ENCODE data around the gene GSG1L.

The GSG1L gene

DNA sequence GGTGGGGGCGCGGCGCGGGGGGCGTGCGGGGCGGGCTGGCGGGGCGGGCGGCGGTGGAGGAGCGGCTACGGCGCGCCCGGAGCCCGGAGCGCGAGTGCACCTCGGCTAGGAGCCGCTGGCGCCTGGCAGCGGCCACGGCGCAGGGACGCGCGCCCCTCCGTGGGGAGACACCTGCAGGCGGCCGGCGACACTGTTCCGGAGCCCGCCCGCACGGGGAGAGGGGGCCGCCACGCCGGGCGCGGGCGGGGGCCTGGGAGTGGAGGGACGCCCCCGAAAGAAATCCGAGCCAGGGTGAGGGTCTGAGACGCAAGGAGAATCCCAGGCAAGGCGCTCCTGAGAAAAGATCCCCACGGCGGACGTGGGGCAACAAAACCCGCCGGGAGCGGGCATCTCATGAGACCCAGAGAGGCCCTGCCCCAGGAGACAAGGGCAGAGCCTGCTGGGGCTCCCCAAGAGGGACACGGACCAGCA, at the start of gene GSG1L:
GSG1L (minus strand) TSS at position 124 of the 471 bp plus-strand sequence. CDS start 290 bp downstream, outside the sequence.
- TF ChIP-seq, protein P1, sequence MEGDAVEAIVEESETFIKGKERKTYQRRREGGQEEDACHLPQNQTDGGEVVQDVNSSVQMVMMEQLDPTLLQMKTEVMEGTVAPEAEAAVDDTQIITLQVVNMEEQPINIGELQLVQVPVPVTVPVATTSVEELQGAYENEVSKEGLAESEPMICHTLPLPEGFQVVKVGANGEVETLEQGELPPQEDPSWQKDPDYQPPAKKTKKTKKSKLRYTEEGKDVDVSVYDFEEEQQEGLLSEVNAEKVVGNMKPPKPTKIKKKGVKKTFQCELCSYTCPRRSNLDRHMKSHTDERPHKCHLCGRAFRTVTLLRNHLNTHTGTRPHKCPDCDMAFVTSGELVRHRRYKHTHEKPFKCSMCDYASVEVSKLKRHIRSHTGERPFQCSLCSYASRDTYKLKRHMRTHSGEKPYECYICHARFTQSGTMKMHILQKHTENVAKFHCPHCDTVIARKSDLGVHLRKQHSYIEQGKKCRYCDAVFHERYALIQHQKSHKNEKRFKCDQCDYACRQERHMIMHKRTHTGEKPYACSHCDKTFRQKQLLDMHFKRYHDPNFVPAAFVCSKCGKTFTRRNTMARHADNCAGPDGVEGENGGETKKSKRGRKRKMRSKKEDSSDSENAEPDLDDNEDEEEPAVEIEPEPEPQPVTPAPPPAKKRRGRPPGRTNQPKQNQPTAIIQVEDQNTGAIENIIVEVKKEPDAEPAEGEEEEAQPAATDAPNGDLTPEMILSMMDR (conservative IDR thresholded peaks at IDR 0.05; ENCODE audit: low read depth, low read length) = no peak
- H3K4me3 ChIP-seq (ENCODE audit: low read length) = no peak within 1 kb of the TSS

DNA sequence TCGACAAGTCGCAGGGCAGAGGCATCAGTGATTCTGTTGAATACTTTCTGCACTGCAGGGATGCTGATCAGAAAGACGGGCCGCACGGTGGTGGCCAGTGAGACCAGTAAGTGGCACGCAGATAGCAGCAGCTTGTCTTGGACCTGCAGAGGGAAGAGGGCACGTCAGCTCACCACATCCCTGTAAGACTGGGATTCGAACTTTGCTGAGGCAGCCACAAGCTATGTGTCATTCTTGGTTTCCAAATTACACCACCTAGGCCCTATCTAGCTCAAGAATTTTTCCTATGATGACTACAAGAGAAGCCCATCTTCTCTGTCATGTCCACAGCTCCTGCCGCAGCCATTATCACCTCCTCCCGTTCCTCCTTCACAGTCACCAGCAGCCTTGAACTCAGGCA, 49.4 kb upstream of the GSG1L start:
- DNase-seq (ENCODE audit: low read depth) = no peak
- TF ChIP-seq, protein P1 (conservative IDR thresholded peaks at IDR 0.05; ENCODE audit: low read depth, low read length) = no peak
- no peak overlapping the region for H3K4me3 ChIP-seq (ENCODE audit: low read length)

More for the DNA sequence above, at the start of gene GSG1L:
- DNase-seq (ENCODE audit: low read depth) = no peak

DNA sequence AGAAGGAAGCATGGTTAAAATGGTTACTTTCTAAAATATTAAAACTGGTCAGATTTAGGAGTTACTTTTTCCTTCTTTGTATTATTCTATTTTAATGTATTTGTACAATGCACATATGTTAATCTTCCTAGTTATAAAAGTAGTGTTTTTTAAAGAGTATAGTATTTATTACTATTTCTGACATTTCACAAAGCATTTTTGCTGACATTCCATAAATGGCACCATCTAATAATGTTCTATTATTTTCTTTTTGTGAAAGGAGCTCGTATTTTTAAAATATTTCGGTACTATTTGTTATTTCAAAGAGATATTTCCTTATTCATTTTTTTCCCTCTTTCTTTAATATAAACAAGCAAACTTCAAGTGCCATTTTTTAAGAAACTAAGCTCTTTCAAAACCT, 47.5 kb upstream of the GSG1L start:
- no peak overlapping the region for H3K4me3 ChIP-seq (ENCODE audit: low read length)
- TF ChIP-seq, protein P1 (conservative IDR thresholded peaks at IDR 0.05; ENCODE audit: low read depth, low read length) = no peak
- DNase-seq (ENCODE audit: low read depth) = no peak

DNA sequence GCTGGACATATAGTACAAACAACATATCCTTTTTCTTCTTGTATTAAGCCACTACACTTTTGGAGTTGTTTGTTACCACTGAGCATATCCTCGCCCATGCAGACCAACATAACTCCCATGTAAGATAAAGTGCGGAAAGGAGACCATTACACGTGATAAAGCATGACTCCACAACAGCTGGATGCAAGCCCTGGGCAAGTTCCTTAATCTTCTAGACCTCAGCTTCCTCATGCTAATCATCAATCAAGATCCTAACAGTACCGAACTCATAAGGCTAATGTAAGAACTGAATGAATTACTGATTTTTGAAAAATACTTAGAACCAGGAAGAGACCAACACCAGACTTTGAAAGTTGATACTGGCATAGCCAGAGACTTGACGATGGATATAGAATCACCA, 47.0 kb upstream of the GSG1L start:
- no peak overlapping the region for H3K4me3 ChIP-seq (ENCODE audit: low read length)
- no peak for DNase-seq (ENCODE audit: low read depth)
- TF ChIP-seq, protein P1 (conservative IDR thresholded peaks at IDR 0.05; ENCODE audit: low read depth, low read length) = no peak

DNA sequence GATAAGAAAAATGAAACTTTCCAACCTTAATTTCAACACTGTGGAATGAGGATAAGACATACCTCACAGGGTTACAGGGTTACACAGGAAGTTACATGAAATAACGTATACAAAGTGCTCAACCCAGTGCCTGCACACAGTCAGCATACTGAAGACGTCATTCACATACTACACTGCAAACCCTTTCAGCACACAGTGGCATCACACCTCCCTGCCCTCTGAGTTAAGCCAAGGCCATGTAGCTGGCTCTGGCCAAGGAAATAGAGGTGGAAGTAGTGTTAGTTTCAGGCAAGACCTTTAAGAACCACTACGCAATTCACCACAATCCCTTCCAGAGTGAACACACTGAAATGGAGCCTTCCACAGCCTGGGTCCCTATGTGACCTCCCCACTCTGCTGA, 46.6 kb upstream of the GSG1L start:
- no peak overlapping the region for H3K4me3 ChIP-seq (ENCODE audit: low read length)
- TF ChIP-seq, protein P1 (conservative IDR thresholded peaks at IDR 0.05; ENCODE audit: low read depth, low read length) = no peak
- DNase-seq (ENCODE audit: low read depth) = no peak

DNA sequence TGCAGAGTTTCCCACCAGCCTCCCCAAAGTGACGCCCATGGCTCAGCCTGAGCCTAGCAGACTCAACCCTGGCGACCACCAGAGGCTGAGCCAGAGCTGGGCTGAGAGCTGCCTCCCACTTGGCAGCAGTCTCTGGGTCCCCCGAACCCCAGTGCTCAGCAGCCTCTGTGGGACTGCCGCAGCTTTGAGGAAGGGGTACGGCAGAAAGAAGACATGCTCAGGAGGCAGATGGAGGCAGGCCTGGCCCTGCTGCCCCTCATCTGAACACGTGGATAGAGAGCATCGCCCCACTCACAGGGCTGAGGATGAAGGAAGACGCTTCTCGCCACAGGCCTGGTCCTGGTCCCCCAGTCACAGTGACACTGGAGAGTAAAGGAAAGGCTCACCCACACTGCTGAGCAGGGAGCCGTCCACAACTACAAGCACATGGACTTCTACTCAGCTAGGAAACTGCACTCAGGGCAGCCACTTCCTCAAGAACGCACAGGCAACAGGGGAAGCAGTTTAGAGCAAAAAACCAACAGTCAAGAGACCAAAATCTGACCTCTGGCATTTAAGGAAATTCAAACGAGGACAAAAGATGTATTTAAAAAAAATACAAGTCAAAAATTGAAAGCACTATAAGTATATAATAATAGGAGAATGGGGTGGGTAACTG, 45.2 kb upstream of the GSG1L start:
- TF ChIP-seq, protein P1 (conservative IDR thresholded peaks at IDR 0.05; ENCODE audit: low read depth, low read length) = no peak
- no peak for DNase-seq (ENCODE audit: low read depth)
- no peak overlapping the region for H3K4me3 ChIP-seq (ENCODE audit: low read length)

DNA sequence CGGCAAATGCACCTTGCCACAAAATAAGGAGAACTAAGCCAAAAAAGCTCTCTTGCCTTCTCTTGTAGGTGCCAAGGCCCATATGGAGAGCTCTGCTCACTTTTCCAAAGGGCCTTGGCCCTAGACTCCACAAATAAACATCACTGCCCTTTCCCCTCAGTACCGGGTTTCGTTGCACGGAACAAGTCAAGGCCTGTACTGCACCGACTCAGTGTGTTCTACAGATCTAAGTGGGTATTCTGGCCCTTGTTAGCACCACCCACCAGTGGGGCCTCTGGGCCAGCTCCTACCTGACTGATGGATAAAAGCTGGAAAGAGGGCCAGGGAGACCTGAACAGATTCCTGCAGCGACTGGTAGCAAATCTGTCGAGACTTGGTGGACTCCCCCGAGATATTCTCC, 43.7 kb upstream of the GSG1L start:
- TF ChIP-seq, protein P1 (conservative IDR thresholded peaks at IDR 0.05; ENCODE audit: low read depth, low read length) = no peak
- DNase-seq (ENCODE audit: low read depth) = no peak
- H3K4me3 ChIP-seq (ENCODE audit: low read length) = no peak overlapping the region

All from retinal pigment epithelial cell (primary cell).